Retina (tissue), 1 donor: Measurements from ENCODE around the gene HAAO.
"Not testable (repeated sequence)": the region's sequence is repeated elsewhere in the genome, so short reads cannot be mapped to it uniquely, and the experiment has no call there.

Experiments used
- DNase-seq: peaks from one replicate; pipeline ENCODE4 v3.0.0-alpha.2; 2016

The HAAO gene

GRCh38 chr2:42743659-42743990 lies 48.8 kb downstream of the HAAO start:
- no peak for DNase-seq

GRCh38 chr2:42742740-42743658 lies 49.4 kb downstream of the HAAO start:
- DNase-seq = no peak

GRCh38 chr2:42741140-42741539 lies 51.2 kb downstream of the HAAO start:
- DNase-seq = no peak

GRCh38 chr2:42736598-42737322 lies 55.6 kb downstream of the HAAO start:
- no peak for DNase-seq

- DNase-seq = no peak
Measured at GRCh38 chr2:42733852-42734251, 58.5 kb downstream of the HAAO start.

GRCh38 chr2:42731316-42731715 lies 61.1 kb downstream of the HAAO start:
- DNase-seq = not testable (repeated sequence)

GRCh38 chr2:42726680-42727079 lies 65.7 kb downstream of the HAAO start:
- no peak for DNase-seq

- DNase-seq = no peak
Measured at GRCh38 chr2:42725657-42726056, 66.7 kb downstream of the HAAO start.

GRCh38 chr2:42724886-42725285 lies 67.5 kb downstream of the HAAO start:
- DNase-seq = no peak

- DNase-seq = no peak
Measured at GRCh38 chr2:42723465-42723864, 68.9 kb downstream of the HAAO start.

GRCh38 chr2:42722320-42723190 lies 69.8 kb downstream of the HAAO start:
- DNase-seq = no peak

GRCh38 chr2:42721898-42722297 lies 70.5 kb downstream of the HAAO start:
- no peak for DNase-seq
